Measurements from ENCODE around the gene GDPD3.

GDPD3 gene

GRCh38 chr16:30088237-30088831 is 25.0 kb downstream of the GDPD3 start:
- 0 out of 2 replicates have a peak, but pooled peaks cover 4% of the 10 kb centered on the region for H3K79me2 ChIP-seq (ENCODE audit: insufficient read depth, low read length)
- peaks cover 30% of the 10 kb centered on the region for H3K4me1 ChIP-seq (ENCODE audit: insufficient read depth, low read length)
- H3K4me2 ChIP-seq (ENCODE audit: insufficient read depth, low read length) = no peak overlapping the region
- ATAC-seq (ENCODE audit: insufficient read depth, low read depth) = no peak
- H2AFZ ChIP-seq (ENCODE audit: low read depth, low read length) = no peak overlapping the region
- no peak overlapping the region for H3K27ac ChIP-seq (ENCODE audit: low read length)
- H3K4me3 ChIP-seq (ENCODE audit: low read depth in 1 of 2, low read length in 2 of 2) = no peak overlapping the region
- H3K9ac ChIP-seq (ENCODE audit: low read depth, low read length) = no peak overlapping the region
- H4K20me1 ChIP-seq (ENCODE audit: insufficient read depth, low read length) = peaks cover 3% of the 10 kb centered on the region; the same call in 1 of the 2 replicates
- no peaks in the 10 kb centered on the region for H3K27me3 ChIP-seq (ENCODE audit: insufficient read depth, low read length, poor library complexity)
- H3K9me3 ChIP-seq (ENCODE audit: insufficient read depth, low read length, severe bottlenecking) = no peaks in the 10 kb centered on the region
- no peak for DNase-seq
- no peak for TF ChIP-seq EZH2 (IDR thresholded peaks at IDR 0.05; ENCODE audit: borderline replicate concordance, low read depth, low read length, severe bottlenecking)
- TF ChIP-seq CTCF (IDR thresholded peaks at IDR 0.05; ENCODE audit: borderline replicate concordance, extremely low read depth, low read length, poor library complexity, severe bottlenecking) = no peak
- H3K36me3 ChIP-seq (ENCODE audit: insufficient read depth, low read length) = peaks cover 26% of the 10 kb centered on the region

- no peaks in the 10 kb centered on the region for H3K27me3 ChIP-seq (ENCODE audit: insufficient read depth, low read length, poor library complexity)
- TF ChIP-seq CTCF (IDR thresholded peaks at IDR 0.05; ENCODE audit: borderline replicate concordance, extremely low read depth, low read length, poor library complexity, severe bottlenecking) = no peak
- no peak for TF ChIP-seq EZH2 (IDR thresholded peaks at IDR 0.05; ENCODE audit: borderline replicate concordance, low read depth, low read length, severe bottlenecking)
- no peak overlapping the region for H3K9ac ChIP-seq (ENCODE audit: low read depth, low read length)
- 0 out of 2 replicates have a peak, but pooled peaks cover 2% of the 10 kb centered on the region for H3K79me2 ChIP-seq (ENCODE audit: insufficient read depth, low read length)
- H3K4me2 ChIP-seq (ENCODE audit: insufficient read depth, low read length) = no peak overlapping the region
- no peak overlapping the region for H3K4me3 ChIP-seq (ENCODE audit: low read depth in 1 of 2, low read length in 2 of 2)
- peaks cover 10% of the 10 kb centered on the region for H4K20me1 ChIP-seq (ENCODE audit: insufficient read depth, low read length)
- no peak overlapping the region for H3K27ac ChIP-seq (ENCODE audit: low read length)
- H3K36me3 ChIP-seq (ENCODE audit: insufficient read depth, low read length) = peaks cover 35% of the 10 kb centered on the region
- DNase-seq = no peak
- no peak for ATAC-seq (ENCODE audit: insufficient read depth, low read depth)
- H3K4me1 ChIP-seq (ENCODE audit: insufficient read depth, low read length) = peaks cover 20% of the 10 kb centered on the region
- H2AFZ ChIP-seq (ENCODE audit: low read depth, low read length) = no peak overlapping the region
- no peaks in the 10 kb centered on the region for H3K9me3 ChIP-seq (ENCODE audit: insufficient read depth, low read length, severe bottlenecking)
Measured at GRCh38 chr16:30087181-30087898, 26.0 kb downstream of the GDPD3 start.

- DNase-seq (no peak), ATAC-seq (ENCODE audit: insufficient read depth, low read depth) (peak; percentile 22; the same call in 1 of the 3 replicates)
- Histone ChIP-seq H2AFZ (ENCODE audit: low read depth, low read length) (no peak overlapping the region), H3K36me3 (ENCODE audit: insufficient read depth, low read length) (peaks cover 41% of the 10 kb centered on the region), H3K9ac (ENCODE audit: low read depth, low read length) (no peak overlapping the region), H3K4me2 (ENCODE audit: insufficient read depth, low read length) (no peak overlapping the region), H3K27ac (ENCODE audit: low read length) (no peak overlapping the region), H3K27me3 (ENCODE audit: insufficient read depth, low read length, poor library complexity) (no peaks in the 10 kb centered on the region), H4K20me1 (ENCODE audit: insufficient read depth, low read length) (peaks cover 13% of the 10 kb centered on the region), H3K4me1 (ENCODE audit: insufficient read depth, low read length) (peaks cover 14% of the 10 kb centered on the region), H3K79me2 (ENCODE audit: insufficient read depth, low read length) (no peaks in the 10 kb centered on the region), H3K9me3 (ENCODE audit: insufficient read depth, low read length, severe bottlenecking) (no peaks in the 10 kb centered on the region), H3K4me3 (ENCODE audit: low read depth in 1 of 2, low read length in 2 of 2) (no peak overlapping the region)
- TF ChIP-seq EZH2 (IDR thresholded peaks at IDR 0.05; ENCODE audit: borderline replicate concordance, low read depth, low read length, severe bottlenecking) = no peak
- no peak for TF ChIP-seq CTCF (IDR thresholded peaks at IDR 0.05; ENCODE audit: borderline replicate concordance, extremely low read depth, low read length, poor library complexity, severe bottlenecking)
Measured at GRCh38 chr16:30086291-30087140, 26.8 kb downstream of the GDPD3 start.

Data from DND-41 (cell line).